HepG2 (cell line): Measurements from ENCODE around the gene SMIM31. TPM values are rescaled to one million over a fixed set of nuclear protein-coding genes. Genes with fewer than 3 reads are reported as not detected.

Experiments
- ATAC-seq: fragments of 200-7000 bp; cut with Tn5 transposase; 3 replicates; pipeline ENCODE4 v1.9.1; 2020; ENCODE audit warnings: mild to moderate bottlenecking, moderate library complexity
- BruUV-seq: library from RNA; stranded (reverse); fragments of 400-500 nt; replicated peaks from 2 replicates; lab custom pipeline; 2021; lab: Mats Ljungman, UMichigan
- CTCF ChIA-PET: fragments of 300-600 bp; formaldehyde crosslinking; extraction: SDS; loops from one replicate; lab custom pipeline; 2021; ENCODE audit warnings: low total read pairs, inconsistent platforms, low intra/inter-chr PET ratio; lab: Yijun Ruan, JAX
- POLR2A ChIA-PET: fragments of 350-600 bp; sonication (Branson Sonifier 250); formaldehyde crosslinking; loops from one replicate; lab custom pipeline; 2020; ENCODE audit warnings: antibody characterized with exemption, inconsistent platforms; lab: Yijun Ruan, JAX
- DNase-seq: peaks from one replicate; pipeline ENCODE4 v3.0.0-alpha.2; 2015; ENCODE audit warnings: low spot score
- FAIRE-seq: peaks from 3 replicates; lab custom pipeline; 2011; peaks lifted over from hg19 to GRCh38; lab: Jason Lieb, UNC
- H2AFZ ChIP-seq: one replicate; pipeline ENCODE4 v1.6.1; 2011; ENCODE audit warnings: low read length, inconsistent platforms
- H3K27ac ChIP-seq: fragments of 300-600 bp; 3 replicates; pipeline ENCODE4 v1.8.0; 2011; ENCODE audit warnings: mixed run types, mild to moderate bottlenecking, mixed read lengths, low read length, inconsistent platforms; ENCODE audit not compliant: insufficient read depth; ENCODE audit errors: extremely low read length
- H3K27me3 ChIP-seq, 2 experiments: fragments of 200-600 bp in 1 of 2; 2 replicates in 1 of 2; 3 replicates in 1 of 2; pipeline versions ENCODE4 v1.6.0 to v1.8.0; 2011; ENCODE audit warnings: low read length in 2 of 2, mild to moderate bottlenecking in 2 of 2, moderate library complexity in 2 of 2, inconsistent platforms in 1 of 2; ENCODE audit not compliant: insufficient read depth in 2 of 2, control insufficient read depth in 1 of 2
- H3K36me3 ChIP-seq, 2 experiments: fragments of 200-600 bp in 1 of 2; replicated peaks in 1 of 2; 2 replicates in 1 of 2; 3 replicates in 1 of 2; pipeline versions ENCODE4 v1.5.1 to v1.8.0; 2011; ENCODE audit warnings: low read length in 2 of 2, inconsistent platforms in 1 of 2; ENCODE audit not compliant: insufficient read depth in 2 of 2, control insufficient read depth in 1 of 2
- H3K4me1 ChIP-seq: 2 replicates; pipeline ENCODE4 v1.5.1; 2012; ENCODE audit warnings: low read length, inconsistent platforms; ENCODE audit not compliant: insufficient read depth
- H3K4me2 ChIP-seq: 2 replicates; pipeline ENCODE4 v1.6.0; 2011; ENCODE audit warnings: low read depth, low read length, inconsistent platforms
- H3K4me3 ChIP-seq, 3 experiments: fragments of 200-600 bp in 1 of 3; sonication (generic), shearing (Covaris generic) in 1 of 3; replicated peaks in 1 of 3; 2 replicates each; pipeline ENCODE4 v1.5.1; 2011 to 2016; ENCODE audit warnings: low read length in 3 of 3, inconsistent platforms in 2 of 3, low read depth in 2 of 3, mild to moderate bottlenecking in 2 of 3, control low read depth in 1 of 3, mixed read lengths in 1 of 3; ENCODE audit not compliant: insufficient read depth in 1 of 3
- H3K79me2 ChIP-seq: one replicate; pipeline ENCODE4 v1.6.1; 2011; ENCODE audit warnings: low read length, inconsistent platforms; ENCODE audit not compliant: insufficient read depth
- H3K9ac ChIP-seq: 2 replicates; pipeline ENCODE4 v1.6.0; 2011; ENCODE audit warnings: mild to moderate bottlenecking, low read depth, low read length, inconsistent platforms; ENCODE audit not compliant: insufficient read depth
- H3K9me3 ChIP-seq: 2 replicates; pipeline ENCODE4 v1.5.1; 2012; ENCODE audit warnings: mild to moderate bottlenecking, low read length
- H4K20me1 ChIP-seq: 2 replicates; pipeline ENCODE4 v1.6.0; 2011; ENCODE audit warnings: inconsistent platforms, mild to moderate bottlenecking, low read length, moderate library complexity; ENCODE audit not compliant: insufficient read depth
- NCOR1 ChIP-seq: fragments of 200-600 bp; sonication (generic); IDR thresholded peaks from 2 replicates; pipeline ENCODE4 v1.7.0; 2017; ENCODE audit warnings: antibody characterized with exemption, low read length, borderline replicate concordance
- WGBS: methylation state at CpG from one replicate; pipeline ENCODE4 v1.1.6; 2017; ENCODE audit warnings: low lambda C conversion rate; 5-methylcytosine and 5-hydroxymethylcytosine counted together
- in situ Hi-C: cut with HindIII; loops from 2 replicates; pipeline ENCODE4 v1.10.0; 2017; ENCODE audit warnings: low pct_unique_long_range_greater_than_20kb; ENCODE audit not compliant: extremely low pct_ligation_motif_present
- intact Hi-C: fragments of 100-400 bp; cut with micrococcal nuclease; formaldehyde crosslinking; loops from one replicate; pipeline ENCODE4 v1.10.0; 2022; ENCODE audit not compliant: unreplicated experiment
- polyA plus RNA-seq, 8 experiments: library from polyadenylated mRNA; depleted of rRNA in 3 of 8; stranded (reverse) in 7 of 8; unstranded in 1 of 8; fragments of >200 nt; fragmentation: Illumina TruSeq in 4 of 8; extraction: Trizol in 4 of 8; gene quantifications; 2 replicates each; pipeline versions ENCODE4 v1.2.1 to v1.2.3, GENCODE V29; 2011 to 2016; ENCODE audit warnings: low read depth in 4 of 8, missing spikeins in 1 of 8, mixed read lengths in 1 of 8; ENCODE audit not compliant: insufficient read depth in 1 of 8
- small RNA-seq, 3 experiments: library from RNA; depleted of rRNA; stranded (forward); fragments of <200 nt; gene quantifications; one replicate each; pipeline ENCODE3, GENCODE V24; 2012; ENCODE audit warnings: low read depth in 2 of 3, low replicate concordance in 1 of 3; ENCODE audit not compliant: insufficient read length in 3 of 3, insufficient read depth in 2 of 3
- total RNA-seq, 5 experiments: library from RNA; depleted of rRNA; stranded (reverse); fragments of >200 nt; fragmentation: Illumina TruSeq; extraction: Trizol; gene quantifications; 2 replicates each; pipeline ENCODE4 v1.2.3, GENCODE V29; 2016; ENCODE audit warnings: low read depth in 1 of 5

The SMIM31 gene
- total and polyA plus RNA-seq, 2 of the 13 experiments (the other 11 are each of a cell fraction or from before 2014, with no cell fraction given): not detected

DNA sequence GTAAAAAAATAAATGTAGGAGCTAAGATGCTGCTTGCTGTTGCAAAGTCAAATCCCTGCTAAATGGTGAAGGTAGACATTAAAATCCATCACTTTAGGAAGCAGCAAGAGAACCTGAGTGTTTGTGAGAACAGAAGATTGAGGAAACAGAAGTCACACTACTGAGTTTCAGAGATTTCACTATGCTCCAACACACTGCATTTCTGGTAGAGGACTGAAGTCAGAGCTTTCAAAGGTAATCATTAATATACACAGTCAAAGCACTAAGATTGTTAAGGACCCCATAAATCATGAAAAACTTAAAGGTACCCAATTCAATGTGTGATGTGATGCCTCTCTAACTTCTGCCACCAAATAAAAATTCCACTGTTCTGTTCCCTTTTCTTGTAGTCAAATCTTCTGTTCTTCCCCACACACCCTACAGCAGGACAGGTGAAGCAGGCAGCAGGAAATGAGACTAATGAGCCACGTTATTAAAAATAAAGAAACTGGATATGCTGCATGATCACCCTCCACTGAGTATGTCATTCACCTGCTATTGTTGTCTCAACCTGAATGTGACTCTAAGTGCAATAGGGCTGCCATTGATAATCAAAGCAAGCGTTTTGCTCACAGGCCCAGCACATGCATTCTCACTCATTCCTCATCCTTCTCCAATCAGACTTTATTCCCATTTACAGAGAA is 94.2 kb downstream of the SMIM31 start:
- intact Hi-C loops: no loop called here
- Histone ChIP-seq H2AFZ (no peak overlapping the region), H3K27me3 (no peaks in the 10 kb centered on the region; a peak in 1 of 5 replicates), H3K9me3 (no peaks in the 10 kb centered on the region), H3K4me1 (no peaks in the 10 kb centered on the region), H3K27ac (no peak overlapping the region), H3K9ac (no peak overlapping the region), H3K79me2 (no peaks in the 10 kb centered on the region), H4K20me1 (no peaks in the 10 kb centered on the region), H3K4me2 (no peak overlapping the region), H3K36me3 (no peaks in the 10 kb centered on the region), H3K4me3 (no peak overlapping the region)
- FAIRE-seq (no peak), ATAC-seq (no peak), DNase-seq (no peak)
- WGBS: 2% methylated on average over 2 of the region's 2 CpGs
- in situ Hi-C loops: no loop called here
- BruUV-seq: no TSS peak
- no peak for TF ChIP-seq NCOR1
- ChIA-PET CTCF (no interaction called here), POLR2A (no interaction called here)

Small RNA genes lying within 50 kb of the gene (small RNA-seq; reads per million reads assigned to genes)
- gene RNU6-668P: 0 reads per million in 3 experiments

Other genes with a start within 250 kb of the SMIM31 start
- gene APELA, start 123.0 kb downstream of the SMIM31 start, total RNA-seq (2016; rRNA removed; fragmentation: Illumina TruSeq; extraction: Trizol): not detected in 2 replicates
- gene APELA, start 123.0 kb downstream of the SMIM31 start, polyA plus RNA-seq (2011; rRNA removed): not detected in 2 replicates
- not detected in 2 replicates for gene TRIM61, start 223.5 kb downstream of the SMIM31 start, total RNA-seq (2016; rRNA removed; fragmentation: Illumina TruSeq; extraction: Trizol)
- not detected in 2 replicates for gene TRIM61, start 223.5 kb downstream of the SMIM31 start, polyA plus RNA-seq (2011; rRNA removed)